Loucy (cell line): Measurements from ENCODE around the gene C10orf105.

Source experiments
- EZH2phosphoT487 ChIP-seq: fragments of 200-600 bp; IDR thresholded peaks from 2 replicates; pipeline ENCODE4 v1.6.1; 2018; ENCODE audit warnings: antibody characterized with exemption, mild to moderate bottlenecking, moderate library complexity, borderline replicate concordance
- TF ChIP-seq, protein P1 (sequence below): fragments of 200-600 bp; sonication (generic); conservative IDR thresholded peaks from 2 replicates; pipeline ENCODE4 v1.5.1; 2014; ENCODE audit warnings: mild to moderate bottlenecking, antibody characterized with exemption, low read length

DNA sequence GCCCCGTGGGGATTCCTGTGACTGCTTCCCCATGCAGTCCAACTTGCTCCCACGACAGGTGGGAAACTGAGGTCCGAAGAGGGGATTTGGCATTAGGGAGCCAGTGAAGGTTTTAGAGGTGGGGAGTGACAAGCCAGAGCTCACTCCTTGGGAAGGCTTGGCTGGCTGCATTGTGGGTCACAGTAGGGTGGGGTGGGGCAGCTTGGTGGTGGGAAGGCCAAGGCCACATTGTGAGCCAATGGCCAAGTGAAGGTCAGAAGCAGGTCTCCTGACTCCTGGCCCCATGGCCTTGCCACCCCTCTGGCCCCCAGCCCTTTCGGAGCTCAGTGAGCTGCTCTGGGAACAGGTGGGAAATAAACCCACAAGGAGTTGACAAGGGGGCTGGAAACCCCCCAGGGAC is 2.5 kb downstream of the C10orf105 start:
- TF ChIP-seq, protein P1, sequence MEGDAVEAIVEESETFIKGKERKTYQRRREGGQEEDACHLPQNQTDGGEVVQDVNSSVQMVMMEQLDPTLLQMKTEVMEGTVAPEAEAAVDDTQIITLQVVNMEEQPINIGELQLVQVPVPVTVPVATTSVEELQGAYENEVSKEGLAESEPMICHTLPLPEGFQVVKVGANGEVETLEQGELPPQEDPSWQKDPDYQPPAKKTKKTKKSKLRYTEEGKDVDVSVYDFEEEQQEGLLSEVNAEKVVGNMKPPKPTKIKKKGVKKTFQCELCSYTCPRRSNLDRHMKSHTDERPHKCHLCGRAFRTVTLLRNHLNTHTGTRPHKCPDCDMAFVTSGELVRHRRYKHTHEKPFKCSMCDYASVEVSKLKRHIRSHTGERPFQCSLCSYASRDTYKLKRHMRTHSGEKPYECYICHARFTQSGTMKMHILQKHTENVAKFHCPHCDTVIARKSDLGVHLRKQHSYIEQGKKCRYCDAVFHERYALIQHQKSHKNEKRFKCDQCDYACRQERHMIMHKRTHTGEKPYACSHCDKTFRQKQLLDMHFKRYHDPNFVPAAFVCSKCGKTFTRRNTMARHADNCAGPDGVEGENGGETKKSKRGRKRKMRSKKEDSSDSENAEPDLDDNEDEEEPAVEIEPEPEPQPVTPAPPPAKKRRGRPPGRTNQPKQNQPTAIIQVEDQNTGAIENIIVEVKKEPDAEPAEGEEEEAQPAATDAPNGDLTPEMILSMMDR: no peak
- no peak for TF ChIP-seq EZH2phosphoT487
